GM18909 (cell line): ENCODE results near the gene ALG1L2.
"Not testable (repeated sequence)": the region's sequence is repeated elsewhere in the genome, so short reads cannot be mapped to it uniquely, and the experiment has no call there.

Experiments
- ATAC-seq: cut with Tn5 transposase; IDR thresholded peaks from one replicate; pipeline ENCODE4 v1.9.1; 2021; ENCODE audit warnings: mild to moderate bottlenecking; ENCODE audit not compliant: unreplicated experiment, poor library complexity

The ALG1L2 gene

DNA sequence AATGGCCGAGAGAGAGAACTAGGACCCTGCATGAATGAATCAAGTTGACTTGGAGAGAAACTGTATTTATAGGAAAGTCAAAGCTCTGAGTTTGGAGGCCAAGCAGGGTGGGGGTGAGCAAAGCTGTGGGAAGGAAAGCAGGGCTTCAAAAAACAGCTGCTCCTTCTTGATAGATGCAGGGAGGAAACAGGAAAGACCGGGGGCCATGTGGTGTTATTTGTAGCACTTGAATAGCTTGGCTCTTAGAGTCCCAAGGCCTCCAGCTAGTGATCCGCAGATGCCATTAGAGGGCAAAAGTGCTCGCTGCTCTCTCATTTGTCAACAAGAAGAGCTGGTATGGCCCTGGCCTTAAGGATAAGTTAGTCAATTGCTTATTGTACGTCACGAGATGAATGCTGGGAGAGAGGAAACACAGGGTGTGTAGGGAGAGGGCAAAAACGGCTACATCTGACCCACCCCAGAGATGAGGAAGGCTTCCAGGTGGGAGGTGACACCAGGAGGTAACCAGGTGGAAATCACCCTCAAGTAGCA is at the start of gene ALG1L2:
Gene ALG1L2, plus strand, starts transcription at position 481 of the 531 bp plus-strand sequence. CDS start 186 bp downstream, outside the sequence.
- no peak for ATAC-seq

DNA sequence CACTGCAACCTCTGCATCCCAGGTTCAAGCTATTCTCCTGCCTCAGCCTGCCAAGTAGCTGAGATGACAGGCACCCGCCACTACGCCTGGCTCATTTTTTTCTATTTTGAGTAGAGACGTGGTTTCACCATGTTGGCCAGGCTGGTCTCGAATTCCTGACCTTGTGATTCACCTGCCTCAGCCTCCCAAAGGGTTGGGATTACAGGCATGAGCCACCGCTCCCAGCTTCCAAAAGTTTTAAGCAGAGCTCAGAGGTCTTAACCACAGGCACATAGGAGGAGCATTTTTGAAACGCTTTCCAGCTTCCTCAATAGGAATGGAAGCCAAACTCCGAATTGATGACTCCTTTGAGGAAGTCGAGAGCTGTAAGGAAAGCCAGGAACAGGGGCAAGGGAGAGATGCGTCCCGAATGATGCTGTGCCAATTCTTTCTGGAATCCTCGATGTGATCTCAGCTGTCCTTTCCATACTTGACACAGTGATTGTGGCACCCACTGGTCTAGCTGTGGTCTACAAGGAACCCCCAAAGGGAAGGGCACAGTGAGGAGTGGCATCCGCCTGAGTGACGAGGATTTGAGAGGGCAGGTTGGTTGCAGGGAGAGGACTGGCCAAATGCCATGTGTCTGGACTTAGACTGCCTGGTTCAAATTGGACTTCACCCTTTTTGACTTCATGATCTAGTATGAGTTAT is 44.4 kb upstream of the ALG1L2 start:
- ATAC-seq = not testable (repeated sequence)

DNA sequence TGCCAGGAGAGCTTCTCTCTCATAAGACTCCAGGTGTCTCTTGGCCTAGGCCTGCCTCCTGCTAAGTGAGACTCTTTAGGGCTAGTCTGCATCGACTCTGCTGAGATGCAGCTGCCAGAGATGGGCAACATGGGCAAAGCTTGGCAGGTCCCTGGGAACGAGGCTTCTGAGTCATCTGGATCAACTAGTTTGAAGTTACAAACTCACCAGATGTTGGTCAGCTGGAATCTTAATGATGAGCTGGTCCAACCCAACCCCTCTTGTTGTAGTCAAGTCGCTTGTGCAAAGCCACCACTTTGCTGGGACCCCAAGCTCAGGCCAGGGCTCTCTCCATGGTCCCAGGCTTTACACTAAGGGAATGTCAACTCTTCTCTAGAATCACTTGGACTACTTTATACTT is 38.9 kb upstream of the ALG1L2 start:
- ATAC-seq = not testable (repeated sequence)

DNA sequence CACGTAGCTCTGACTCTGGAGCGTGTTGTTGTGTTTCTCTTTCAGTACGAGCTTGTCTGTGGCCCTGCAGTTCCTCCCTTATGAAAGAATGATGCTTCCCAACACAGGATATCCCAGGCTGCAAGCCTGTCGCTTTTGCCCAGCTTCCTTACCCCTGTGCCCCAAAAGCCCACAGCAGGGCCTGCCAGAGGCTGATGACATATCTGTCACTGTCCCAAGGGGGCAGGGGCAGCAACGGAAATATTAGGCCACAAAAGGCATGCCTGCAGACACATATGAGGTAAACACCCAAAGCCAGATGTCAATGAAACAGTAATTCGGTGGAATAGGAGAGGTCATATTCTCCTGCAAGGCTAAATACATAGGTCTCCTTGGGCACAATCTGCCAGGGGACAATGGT is 38.0 kb upstream of the ALG1L2 start:
- not testable (repeated sequence) for ATAC-seq

GRCh38 chr3:130044370-130044769 is 37.3 kb upstream of the ALG1L2 start:
- no peak for ATAC-seq

DNA sequence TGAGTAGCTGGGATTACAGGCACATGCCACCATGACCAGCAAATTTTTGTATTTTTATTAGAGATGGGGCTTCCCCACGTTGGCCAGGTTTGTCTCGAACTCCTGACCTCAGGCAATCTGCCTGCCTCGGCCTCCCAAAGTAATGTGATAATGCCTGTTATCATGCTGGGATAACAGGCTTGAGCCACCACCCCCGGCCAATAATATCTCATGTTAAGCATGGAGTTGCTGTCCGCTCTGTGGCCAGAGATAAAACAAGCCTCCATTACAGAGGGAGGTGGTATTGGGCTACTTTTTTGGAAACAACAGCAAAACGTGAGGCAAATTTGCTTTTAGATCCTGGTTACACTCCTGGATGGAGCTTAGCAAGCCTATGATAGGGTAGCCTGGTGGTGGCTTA is 32.9 kb upstream of the ALG1L2 start:
- no peak for ATAC-seq

GRCh38 chr3:130052366-130052765 is 29.3 kb upstream of the ALG1L2 start:
- not testable (repeated sequence) for ATAC-seq

DNA sequence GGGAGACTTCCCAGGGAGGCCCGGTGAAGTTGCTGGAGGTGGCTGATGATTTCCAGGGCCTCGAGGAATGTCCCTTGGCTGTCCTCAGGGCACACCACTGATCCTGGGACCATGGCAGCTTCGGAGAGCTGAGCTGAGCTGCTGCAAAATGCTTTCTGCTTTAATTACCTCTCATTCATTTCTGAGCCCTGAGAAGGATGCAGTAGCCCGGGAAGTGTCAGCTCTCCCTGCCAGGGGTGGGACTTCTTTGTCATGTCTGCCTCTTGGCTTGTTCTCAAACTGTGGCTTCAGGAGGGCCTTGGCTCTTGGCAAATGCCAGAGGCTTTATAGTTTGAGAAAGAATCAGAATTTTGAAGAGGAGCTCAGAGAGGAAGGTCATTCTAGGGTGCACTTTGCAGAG is 28.7 kb upstream of the ALG1L2 start:
- not testable (repeated sequence) for ATAC-seq

DNA sequence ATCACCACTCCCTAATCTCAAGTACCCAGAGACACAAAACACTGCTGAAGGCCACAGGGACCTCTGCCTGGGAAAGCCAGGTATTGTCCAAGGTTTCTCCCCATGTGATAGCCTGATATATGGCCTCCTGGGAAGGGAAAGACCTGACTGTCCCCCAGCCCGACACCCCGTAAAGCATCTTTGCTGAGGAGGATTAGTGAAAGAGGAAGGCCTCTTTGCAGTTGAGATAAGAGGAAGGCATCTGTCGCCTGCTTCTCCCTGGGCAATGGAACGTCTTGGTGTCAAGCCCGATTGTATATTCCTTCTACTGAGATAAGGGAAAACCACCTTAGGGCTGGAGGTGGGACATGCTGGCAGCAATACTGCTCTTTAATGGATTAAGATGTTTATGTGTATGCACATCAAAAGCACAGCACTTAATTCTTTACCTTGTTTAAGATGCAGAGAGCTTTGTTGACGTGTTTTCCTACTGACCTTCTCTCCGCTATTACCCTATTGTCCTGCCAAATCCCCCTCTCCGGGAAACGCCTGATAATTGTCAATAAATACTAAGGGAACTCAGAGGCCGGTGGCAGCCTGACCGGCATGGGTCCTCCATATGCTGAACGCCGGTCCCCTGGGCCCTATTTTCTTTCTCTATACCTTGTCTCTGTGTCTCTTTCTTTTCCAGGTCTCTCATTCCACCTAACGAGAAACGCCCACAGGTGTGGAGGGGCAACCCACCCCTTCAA is 23.9 kb upstream of the ALG1L2 start:
- ATAC-seq = not testable (repeated sequence)

GRCh38 chr3:130058267-130058657 is 23.4 kb upstream of the ALG1L2 start:
- not testable (repeated sequence) for ATAC-seq

DNA sequence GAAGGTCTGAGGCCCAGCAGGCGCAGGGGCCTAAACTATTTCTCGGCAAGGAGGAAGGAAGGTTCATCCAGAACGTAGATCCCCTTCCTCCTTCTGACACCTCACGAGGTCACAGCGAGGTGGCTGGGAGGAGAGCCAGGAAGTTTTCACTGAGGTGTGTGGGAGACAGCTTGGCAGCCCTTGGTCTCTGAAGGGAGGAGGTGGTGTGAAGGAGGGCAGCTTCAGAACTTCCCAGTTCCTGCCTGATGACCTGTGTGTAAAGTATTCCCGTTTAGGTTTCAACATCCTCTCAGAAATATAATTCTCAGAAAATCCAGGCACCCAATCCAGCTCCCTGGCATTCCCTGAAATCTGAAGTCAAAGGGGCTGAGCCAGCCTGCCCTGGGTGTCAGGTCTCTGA is 22.9 kb upstream of the ALG1L2 start:
- not testable (repeated sequence) for ATAC-seq

DNA sequence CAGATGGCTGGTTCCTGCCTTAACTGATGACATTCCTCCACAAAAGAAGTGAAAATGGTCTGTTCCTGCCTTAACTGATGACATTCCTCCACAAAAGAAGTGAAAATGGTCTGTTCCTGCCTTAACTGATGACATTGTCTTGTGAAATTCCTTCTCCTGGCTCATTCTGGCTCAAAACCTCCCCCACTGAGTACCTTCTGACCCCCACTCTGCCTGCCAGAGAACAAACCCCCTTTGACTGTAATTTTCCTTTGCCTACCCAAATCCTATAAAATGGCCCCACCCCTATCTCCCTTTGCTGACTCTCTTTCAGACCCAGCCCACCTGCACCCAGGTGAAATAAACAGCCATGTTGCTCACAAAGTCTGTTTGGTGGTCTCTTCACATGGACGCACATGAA is 22.5 kb upstream of the ALG1L2 start:
- not testable (repeated sequence) for ATAC-seq

DNA sequence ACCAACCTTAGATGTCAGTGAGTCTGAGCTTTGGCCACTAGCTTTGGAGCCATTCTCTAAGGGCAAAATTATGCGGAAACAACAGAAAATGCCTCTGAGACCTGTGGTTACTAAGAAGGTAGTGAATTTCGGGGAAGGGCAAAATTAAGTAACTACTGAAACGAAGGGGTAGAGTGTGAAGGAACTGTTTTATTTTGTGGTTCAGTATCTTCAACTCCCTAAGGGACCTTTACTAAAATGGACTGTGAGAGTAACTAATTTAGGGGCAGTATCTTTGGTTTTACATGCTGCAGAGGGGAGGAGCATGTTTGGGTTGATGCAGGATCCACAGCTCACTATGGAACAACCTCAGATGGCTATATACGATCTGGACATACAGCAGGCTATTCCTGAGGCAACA is 8.0 kb upstream of the ALG1L2 start:
- ATAC-seq = no peak

- no peak for ATAC-seq
Measured at GRCh38 chr3:130077636-130078035, 4.0 kb upstream of the ALG1L2 start.

- ATAC-seq = not testable (repeated sequence)
Measured at GRCh38 chr3:130083363-130084090, 1.9 kb downstream of the ALG1L2 start.

DNA sequence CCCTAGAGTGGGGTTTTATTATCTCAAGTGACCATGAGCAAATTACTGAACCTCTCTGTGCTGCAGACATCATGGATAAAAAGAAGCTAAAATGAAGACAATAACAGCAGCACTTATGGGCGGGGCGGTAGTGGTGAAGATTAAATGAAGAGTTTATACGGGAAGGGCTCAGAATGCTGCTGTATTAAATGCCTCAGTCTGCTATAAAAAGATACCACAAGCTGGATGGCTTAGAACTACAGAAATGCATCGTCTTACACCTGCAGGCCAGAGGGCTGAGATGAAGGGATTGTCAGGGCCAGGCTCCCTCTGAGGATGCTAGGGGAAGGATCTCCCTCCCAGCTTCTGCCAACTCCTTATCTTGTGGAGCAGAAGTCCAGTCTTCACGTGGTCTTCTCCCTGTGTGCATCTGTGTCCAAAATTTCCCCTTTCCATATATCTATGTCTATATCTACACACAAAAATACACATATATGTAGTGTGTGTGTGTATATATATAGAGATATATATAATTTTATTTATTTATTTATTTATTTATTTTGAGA is 2.9 kb downstream of the ALG1L2 start:
- ATAC-seq = no peak

DNA sequence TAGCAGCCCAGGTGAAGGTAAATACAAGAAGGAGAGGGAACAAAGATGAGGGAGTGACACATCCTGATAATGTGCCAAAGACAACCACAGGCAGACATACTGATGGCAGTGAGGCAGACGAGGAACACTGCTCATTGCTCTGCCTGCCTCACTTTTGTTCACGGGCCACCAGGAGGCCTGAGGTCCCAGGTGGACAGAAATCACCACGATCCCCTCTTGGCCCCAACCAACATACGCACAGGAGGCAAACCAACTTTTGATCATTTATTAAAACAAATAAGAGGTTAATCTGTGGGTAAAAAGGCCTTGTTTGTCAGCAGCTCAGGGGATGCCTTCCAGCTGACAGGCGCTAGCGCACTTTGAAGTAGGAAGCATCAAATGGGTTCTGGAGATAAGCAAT is 4.2 kb downstream of the ALG1L2 start:
- ATAC-seq = no peak

DNA sequence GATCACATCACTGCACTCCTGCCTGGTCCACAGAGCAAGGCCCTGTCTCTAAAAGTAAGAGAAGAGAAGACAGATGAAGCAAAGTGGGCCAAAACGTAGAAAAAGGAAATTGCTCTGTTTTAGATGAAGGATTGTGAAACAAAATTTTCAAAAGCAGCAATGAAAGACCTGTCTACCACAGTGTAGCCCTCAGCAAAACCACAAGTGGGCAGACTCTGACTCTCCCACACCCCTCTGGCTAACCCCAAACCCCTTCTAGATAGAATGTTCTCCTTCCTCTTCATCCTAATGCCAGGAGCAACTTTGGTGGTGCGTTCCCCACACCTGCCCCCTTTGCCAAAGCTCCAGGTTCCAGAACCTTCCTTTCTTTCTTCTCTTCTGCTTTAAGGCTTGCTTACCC is 5.0 kb downstream of the ALG1L2 start:
- not testable (repeated sequence) for ATAC-seq

DNA sequence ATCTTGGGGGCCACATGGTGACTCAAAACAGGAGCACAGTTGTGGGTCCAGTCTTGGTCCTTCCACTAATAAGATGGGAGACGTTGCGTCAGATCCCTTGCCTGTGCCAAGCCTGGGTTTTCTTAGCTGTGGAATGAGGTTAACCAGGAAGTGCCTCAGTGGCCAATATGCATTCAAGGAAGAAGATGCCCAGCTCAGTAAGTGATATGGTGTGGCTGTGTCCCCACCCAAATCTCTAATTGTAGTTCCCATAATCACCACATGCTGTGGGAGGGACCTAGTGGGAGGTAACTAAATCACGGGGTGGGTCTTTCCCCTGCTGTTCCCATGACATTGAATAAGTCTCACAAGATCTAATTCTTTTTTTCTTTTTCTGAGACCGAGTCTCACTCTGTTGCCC is 6.4 kb downstream of the ALG1L2 start:
- ATAC-seq = no peak

GRCh38 chr3:130090681-130091080 is 9.1 kb downstream of the ALG1L2 start:
- ATAC-seq = not testable (repeated sequence)

DNA sequence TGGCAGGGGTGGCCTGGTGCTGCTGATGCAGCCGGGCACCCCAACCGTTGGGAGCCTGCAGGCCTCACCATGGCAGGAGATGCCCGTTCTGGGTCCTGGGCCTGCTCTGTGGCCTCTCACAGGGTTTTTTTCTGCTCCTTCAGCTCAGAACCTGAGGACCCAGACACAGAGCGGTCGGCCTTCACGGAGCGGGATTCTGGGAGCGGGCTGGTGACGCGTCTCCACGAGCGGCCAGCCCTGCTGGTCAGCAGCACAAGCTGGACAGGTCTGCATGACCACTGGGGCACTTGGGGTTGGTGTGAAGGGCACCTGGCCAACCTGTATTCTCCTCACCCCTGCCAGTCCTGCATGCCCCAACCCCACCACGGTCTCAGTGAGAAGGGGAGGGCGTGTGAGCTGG is 10.3 kb downstream of the ALG1L2 start:
- ATAC-seq = no peak
